Body of pancreas (tissue), 4 donors: ENCODE measurements around the gene TMEFF2. TPM values are rescaled to one million over a fixed set of nuclear protein-coding genes. Genes with fewer than 3 reads are reported as not detected.

Source experiments
- ATAC-seq: fragments of 150-250 bp; one replicate; pipeline ENCODE4 v1.9.1; 2016
- DNase-seq, 4 donors: peaks; one replicate each; pipeline ENCODE4 v3.0.0-alpha.2; 2019
- H3K27ac ChIP-seq, 4 donors: fragments of 200-600 bp; sonication (generic); 1 replicate in 3 of 4; 2 replicates in 1 of 4; pipeline versions ENCODE4 v1.5.1 to v1.6.1; 2016 to 2019; ENCODE audit warnings: mild to moderate bottlenecking in 1 of 4, mixed read lengths in 1 of 4, moderate library complexity in 1 of 4
- H3K27me3 ChIP-seq, 2 donors: fragments of 200-600 bp; sonication (generic); one replicate each; pipeline ENCODE4 v1.6.0; 2016; ENCODE audit warnings: mild to moderate bottlenecking in 1 of 2
- H3K36me3 ChIP-seq, 2 donors: fragments of 200-600 bp; sonication (generic); replicated peaks in 1 of 2; 2 replicates each; pipeline ENCODE4 v1.5.1; 2016; ENCODE audit warnings: low read depth in 2 of 2; ENCODE audit not compliant: insufficient read depth in 1 of 2
- H3K4me1 ChIP-seq: fragments of 200-600 bp; sonication (generic); one replicate; pipeline ENCODE4 v1.6.0; 2016
- H3K4me3 ChIP-seq, 2 donors: fragments of 200-600 bp; sonication (generic); 1 replicate in 1 of 2; 2 replicates in 1 of 2; pipeline ENCODE4 v1.5.1; 2016 to 2019
- H3K9me3 ChIP-seq, 3 donors: fragments of 200-600 bp; sonication (generic); 1 replicate in 2 of 3; 2 replicates in 1 of 3; pipeline ENCODE4 v1.5.1; 2016
- POLR2A ChIP-seq, 3 donors: fragments of 450-650 bp; IDR thresholded peaks; one replicate each; pipeline ENCODE4 v1.6.1; 2016; ENCODE audit warnings: antibody characterized with exemption in 3 of 3, mild to moderate bottlenecking in 2 of 3
- WGBS, 2 donors: methylation state at CpG; one replicate each; pipeline ENCODE4 v1.1.5; 2017; 5-methylcytosine and 5-hydroxymethylcytosine counted together
- intact Hi-C: fragments of 100-400 bp; cut with DNase I; formaldehyde crosslinking; loops from one replicate; pipeline ENCODE4 v1.15.1; 2023
- total RNA-seq, 2 donors: library from RNA; depleted of rRNA; stranded (reverse); fragments of >200 nt; gene quantifications; one replicate each; pipeline ENCODE4 v1.1.0, GENCODE V29; 2016
- TF ChIP-seq, protein P1 (sequence below), 7 experiments: fragments of 450-650 bp in 4 of 7; fragments of 200-600 bp in 3 of 7; sonication (generic) in 3 of 7; IDR thresholded peaks; one replicate each; pipeline ENCODE4 v1.5.1; 2016 to 2019; ENCODE audit warnings: antibody characterized with exemption in 7 of 7

TMEFF2 gene
- total RNA-seq, 2 donors from 2014 or later = not detected

DNA sequence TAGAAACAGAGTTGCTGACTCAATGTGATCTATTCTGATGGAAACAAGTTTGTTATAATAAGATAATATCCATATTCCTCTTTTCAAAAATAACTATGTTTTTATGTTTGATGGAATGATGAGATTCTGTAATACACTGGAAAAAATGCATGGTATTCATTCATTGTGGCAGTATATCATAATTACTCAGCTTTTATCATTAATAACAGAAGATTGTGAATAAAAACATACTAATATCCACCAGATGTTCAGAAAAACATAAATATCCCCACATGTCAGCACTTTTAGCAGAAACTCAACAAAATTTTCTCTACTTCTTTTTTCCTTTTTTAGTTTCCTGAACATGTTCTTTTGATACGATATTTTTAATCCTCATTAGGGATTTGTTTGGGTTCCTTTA, 217.0 kb downstream of the TMEFF2 start:
- TF ChIP-seq, protein P1, sequence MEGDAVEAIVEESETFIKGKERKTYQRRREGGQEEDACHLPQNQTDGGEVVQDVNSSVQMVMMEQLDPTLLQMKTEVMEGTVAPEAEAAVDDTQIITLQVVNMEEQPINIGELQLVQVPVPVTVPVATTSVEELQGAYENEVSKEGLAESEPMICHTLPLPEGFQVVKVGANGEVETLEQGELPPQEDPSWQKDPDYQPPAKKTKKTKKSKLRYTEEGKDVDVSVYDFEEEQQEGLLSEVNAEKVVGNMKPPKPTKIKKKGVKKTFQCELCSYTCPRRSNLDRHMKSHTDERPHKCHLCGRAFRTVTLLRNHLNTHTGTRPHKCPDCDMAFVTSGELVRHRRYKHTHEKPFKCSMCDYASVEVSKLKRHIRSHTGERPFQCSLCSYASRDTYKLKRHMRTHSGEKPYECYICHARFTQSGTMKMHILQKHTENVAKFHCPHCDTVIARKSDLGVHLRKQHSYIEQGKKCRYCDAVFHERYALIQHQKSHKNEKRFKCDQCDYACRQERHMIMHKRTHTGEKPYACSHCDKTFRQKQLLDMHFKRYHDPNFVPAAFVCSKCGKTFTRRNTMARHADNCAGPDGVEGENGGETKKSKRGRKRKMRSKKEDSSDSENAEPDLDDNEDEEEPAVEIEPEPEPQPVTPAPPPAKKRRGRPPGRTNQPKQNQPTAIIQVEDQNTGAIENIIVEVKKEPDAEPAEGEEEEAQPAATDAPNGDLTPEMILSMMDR (IDR thresholded peaks at IDR 0.05) = no peak
- no peak for TF ChIP-seq POLR2A (IDR thresholded peaks at IDR 0.05)
- intact Hi-C loops = no loop called here
- WGBS, 2 donors = 67 to 72% methylated on average over 1 of the region's 1 CpG
- no peaks in the 10 kb centered on the region for H3K4me1 ChIP-seq
- no peaks in the 10 kb centered on the region for H3K9me3 ChIP-seq
- H3K36me3 ChIP-seq = no peaks in the 10 kb centered on the region
- DNase-seq (no peak), ATAC-seq (no peak)
- no peak overlapping the region for H3K27ac ChIP-seq
- H3K4me3 ChIP-seq = no peak overlapping the region
- H3K27me3 ChIP-seq = no peaks in the 10 kb centered on the region

DNA sequence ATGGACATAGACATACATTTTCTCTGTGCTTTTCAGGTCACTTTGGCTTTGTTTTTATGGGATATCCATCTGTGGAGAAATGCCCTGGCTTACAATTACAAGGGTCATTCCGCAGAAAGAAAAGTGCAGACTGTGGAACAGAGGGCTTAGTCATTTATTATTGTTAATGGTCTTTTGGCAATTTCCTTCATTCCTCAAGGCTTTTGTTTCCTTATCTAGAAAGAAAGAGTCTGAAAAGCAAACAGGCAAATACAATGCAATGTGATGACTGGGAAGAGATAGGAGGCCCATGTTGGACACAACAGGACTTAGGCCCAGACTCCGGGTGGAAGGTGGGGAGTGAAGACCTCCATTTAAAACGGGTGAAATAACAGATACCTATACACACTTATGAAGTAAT, 218.3 kb downstream of the TMEFF2 start:
- no peak for DNase-seq
- no peaks in the 10 kb centered on the region for H3K4me1 ChIP-seq
- H3K36me3 ChIP-seq = no peaks in the 10 kb centered on the region
- no peak overlapping the region for H3K4me3 ChIP-seq
- intact Hi-C loops = no loop called here
- H3K27ac ChIP-seq = no peak overlapping the region
- 70 to 81% methylated on average over 3 of the region's 3 CpGs for WGBS, 2 donors
- no peak for ATAC-seq
- no peak for TF ChIP-seq POLR2A (IDR thresholded peaks at IDR 0.05)
- TF ChIP-seq, protein P1 (IDR thresholded peaks at IDR 0.05) = no peak
- no peaks in the 10 kb centered on the region for H3K27me3 ChIP-seq
- H3K9me3 ChIP-seq = no peaks in the 10 kb centered on the region

DNA sequence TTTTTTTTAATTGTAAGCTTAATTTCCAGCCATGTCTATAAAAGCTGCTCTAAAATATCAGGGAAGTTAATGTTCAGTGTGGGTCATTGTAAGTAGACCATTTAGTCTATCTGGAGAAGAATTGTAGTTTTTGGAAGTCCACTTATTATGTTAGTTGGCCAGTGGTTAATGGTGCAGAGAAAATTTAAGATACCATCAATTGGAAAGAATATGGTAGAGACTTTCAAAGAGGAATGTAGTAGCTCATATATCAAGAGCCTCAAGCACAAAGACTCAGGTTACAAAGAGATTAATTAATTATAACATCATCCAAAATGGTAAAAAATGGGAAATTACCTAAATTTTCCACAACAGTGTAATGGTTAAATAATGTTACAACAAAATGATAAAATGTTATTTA, 220.1 kb downstream of the TMEFF2 start:
- no peak overlapping the region for H3K4me3 ChIP-seq
- no peaks in the 10 kb centered on the region for H3K36me3 ChIP-seq
- ATAC-seq = no peak
- H3K4me1 ChIP-seq = no peaks in the 10 kb centered on the region
- no peaks in the 10 kb centered on the region for H3K27me3 ChIP-seq
- intact Hi-C loops = no loop called here
- H3K9me3 ChIP-seq = no peaks in the 10 kb centered on the region
- DNase-seq = no peak
- no peak for TF ChIP-seq POLR2A (IDR thresholded peaks at IDR 0.05)
- TF ChIP-seq, protein P1 (IDR thresholded peaks at IDR 0.05) = no peak
- H3K27ac ChIP-seq = no peak overlapping the region

DNA sequence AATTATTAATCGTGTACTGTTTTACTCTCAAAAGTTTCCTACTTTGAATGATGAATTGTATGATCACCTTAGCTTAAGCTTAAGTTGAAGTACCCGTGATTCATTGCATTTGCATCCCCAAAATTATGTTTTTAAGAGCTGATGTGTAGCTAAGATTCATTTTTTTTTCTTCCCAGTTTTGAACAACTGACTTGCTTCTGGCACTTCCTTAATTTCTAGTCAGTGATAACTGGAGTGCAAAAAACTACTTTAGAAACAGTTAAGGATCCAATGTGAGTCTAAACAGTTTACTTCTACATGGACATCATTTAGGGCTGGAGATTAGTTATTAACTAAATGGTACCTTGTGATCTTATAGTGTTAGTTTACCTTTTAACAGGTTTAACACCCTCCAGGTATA, 223.9 kb downstream of the TMEFF2 start:
- Histone ChIP-seq H3K4me3 (no peak overlapping the region), H3K27me3 (no peaks in the 10 kb centered on the region), H3K9me3 (no peaks in the 10 kb centered on the region), H3K36me3 (no peaks in the 10 kb centered on the region), H3K27ac (no peak overlapping the region), H3K4me1 (no peaks in the 10 kb centered on the region)
- no peak for TF ChIP-seq POLR2A (IDR thresholded peaks at IDR 0.05)
- TF ChIP-seq, protein P1 (IDR thresholded peaks at IDR 0.05) = no peak
- ATAC-seq (no peak), DNase-seq (no peak)
- intact Hi-C loops = no loop called here
- 44 to 51% methylated on average over 2 of the region's 2 CpGs for WGBS, 2 donors

DNA sequence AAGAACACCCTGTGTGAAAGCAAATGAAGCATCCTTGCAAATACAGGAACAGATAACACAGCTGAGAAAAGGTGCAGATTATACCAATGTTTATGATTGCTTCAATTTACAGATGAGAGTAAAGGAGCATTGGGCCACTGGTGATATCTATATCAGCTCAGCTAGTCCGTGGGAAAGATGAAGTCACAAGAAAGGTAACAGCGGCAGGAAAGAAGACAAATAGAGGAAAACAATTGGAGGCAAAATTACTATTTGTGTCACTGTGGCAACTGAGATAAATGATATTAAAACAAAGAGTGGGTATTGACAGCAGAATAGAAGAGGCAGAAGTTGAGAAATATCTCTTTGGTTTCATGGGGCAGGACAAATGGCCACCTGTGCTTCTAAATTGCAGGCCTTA, 226.6 kb downstream of the TMEFF2 start:
- ATAC-seq = no peak
- Histone ChIP-seq H3K9me3 (no peaks in the 10 kb centered on the region), H3K36me3 (no peaks in the 10 kb centered on the region), H3K4me3 (no peak overlapping the region), H3K27ac (no peak overlapping the region), H3K4me1 (no peaks in the 10 kb centered on the region), H3K27me3 (no peaks in the 10 kb centered on the region)
- WGBS, 2 donors = 61 to 65% methylated on average over 2 of the region's 2 CpGs
- no peak for DNase-seq
- TF ChIP-seq POLR2A (IDR thresholded peaks at IDR 0.05) = no peak
- TF ChIP-seq, protein P1 (IDR thresholded peaks at IDR 0.05) = no peak
- intact Hi-C loops = no loop called here
